Measurements from ENCODE around the gene ATXN1.
"Not testable (repeated sequence)": the region's sequence is repeated elsewhere in the genome, so short reads cannot be mapped to it uniquely, and the experiment has no call there.

GRCh38 chr6:16784957-16785356 is 23.7 kb upstream of the ATXN1 start:
- not testable (repeated sequence) for TF ChIP-seq POLR2A (IDR thresholded peaks at IDR 0.05); CTCF (IDR thresholded peaks at IDR 0.05); EP300 (IDR thresholded peaks at IDR 0.05; ENCODE audit: low read depth); POLR2AphosphoS5 (IDR thresholded peaks at IDR 0.05)

Measured in transverse colon (tissue), 4 donors.